Measurements from ENCODE around the gene EGFR.

EGFR gene

DNA sequence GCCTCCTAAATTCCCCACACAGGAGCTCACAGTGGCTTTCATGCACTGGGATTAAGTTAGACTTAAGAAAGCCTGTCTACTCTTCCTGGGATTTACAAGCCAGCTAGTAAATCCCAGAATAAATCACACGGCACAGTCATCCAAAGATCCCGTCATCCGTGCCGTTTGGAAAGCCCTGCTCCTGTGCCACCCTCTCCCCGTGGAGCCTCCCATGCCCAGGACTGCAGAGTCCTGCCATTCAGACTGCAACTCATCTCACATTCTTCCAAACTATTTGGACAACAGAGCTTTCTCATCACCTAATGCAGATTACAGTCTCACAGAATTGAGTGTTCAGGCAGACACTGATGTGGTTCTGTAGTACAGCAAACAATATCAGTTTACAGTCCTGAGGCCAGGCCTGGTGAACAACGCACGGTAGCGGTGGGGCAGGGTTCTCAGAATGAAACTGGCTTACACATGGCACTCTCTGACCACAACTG is 166.5 kb downstream of the EGFR start:
- H3K9me3 Mint-ChIP-seq, result no peaks in the 10 kb centered on the region
- no peak overlapping the region for H3K27ac Mint-ChIP-seq
- ATAC-seq (ENCODE audit: low read depth), result no peak

DNA sequence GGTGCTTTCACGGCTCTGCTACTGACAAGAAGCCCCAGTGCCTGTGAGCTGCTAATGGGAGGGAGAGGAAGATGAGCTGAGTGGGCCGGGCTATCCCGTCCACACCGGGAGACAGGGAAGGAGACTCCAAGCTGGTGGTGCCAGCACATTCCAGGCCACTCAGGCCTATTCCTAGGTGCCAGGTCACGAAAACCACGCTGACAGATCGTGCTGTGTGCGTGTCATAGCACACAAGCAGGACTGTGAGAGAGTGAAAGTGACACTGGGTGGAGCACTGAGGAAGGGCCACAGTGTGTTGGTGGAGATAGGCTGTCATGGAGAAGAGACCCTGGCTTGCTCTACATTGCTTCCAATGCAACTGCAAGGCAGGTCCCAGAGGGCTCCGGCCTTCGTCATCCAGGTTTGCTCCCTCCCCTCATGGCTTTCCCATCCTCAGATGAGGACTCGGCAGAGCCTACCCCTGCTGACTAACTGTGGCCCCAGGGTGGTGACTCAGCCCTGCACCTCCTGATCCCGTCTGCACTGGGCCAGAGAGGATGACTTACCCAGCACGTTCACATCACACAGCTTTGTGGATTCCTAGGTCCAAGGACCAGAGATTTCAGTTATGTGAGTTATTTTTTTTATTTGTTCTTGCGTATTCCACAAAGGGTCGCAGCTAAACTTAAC is 167.3 kb downstream of the EGFR start:
- Mint-ChIP-seq H3K27me3 (peaks cover 9% of the 10 kb centered on the region), H3K27ac (no peak overlapping the region), H3K4me1 (peaks cover 2% of the 10 kb centered on the region), H3K9me3 (no peaks in the 10 kb centered on the region), H3K36me3 (no peaks in the 10 kb centered on the region), H3K4me3 (no peak overlapping the region)
- ATAC-seq (ENCODE audit: low read depth) (no peak), DNase-seq (ENCODE audit: low spot score in 2 of 2) (no peak)

More for the DNA sequence above, 166.5 kb downstream of the EGFR start:
- DNase-seq (ENCODE audit: low spot score in 2 of 2), result no peak
- no peaks in the 10 kb centered on the region for H3K36me3 Mint-ChIP-seq
- H3K27me3 Mint-ChIP-seq, result peaks cover 9% of the 10 kb centered on the region
- peaks cover 2% of the 10 kb centered on the region for H3K4me1 Mint-ChIP-seq
- no peak overlapping the region for H3K4me3 Mint-ChIP-seq

- no peak for DNase-seq (ENCODE audit: low spot score in 2 of 2)
- no peak overlapping the region for H3K4me3 Mint-ChIP-seq
- H3K27ac Mint-ChIP-seq, result no peak overlapping the region
- peaks cover 2% of the 10 kb centered on the region for H3K4me1 Mint-ChIP-seq
- no peak for ATAC-seq (ENCODE audit: low read depth)
- peaks cover 7% of the 10 kb centered on the region for H3K27me3 Mint-ChIP-seq
- H3K36me3 Mint-ChIP-seq, result no peaks in the 10 kb centered on the region
- H3K9me3 Mint-ChIP-seq, result no peaks in the 10 kb centered on the region
Measured at GRCh38 chr7:55187701-55188491, 169.1 kb downstream of the EGFR start.

- no peaks in the 10 kb centered on the region for H3K9me3 Mint-ChIP-seq
- DNase-seq (ENCODE audit: low spot score in 2 of 2) (no peak), ATAC-seq (ENCODE audit: low read depth) (no peak)
- no peak overlapping the region for H3K4me3 Mint-ChIP-seq
- H3K36me3 Mint-ChIP-seq, result no peaks in the 10 kb centered on the region
- H3K27ac Mint-ChIP-seq, result no peak overlapping the region
- peaks cover 2% of the 10 kb centered on the region for H3K4me1 Mint-ChIP-seq
- peaks cover 7% of the 10 kb centered on the region for H3K27me3 Mint-ChIP-seq
Measured at GRCh38 chr7:55188590-55189138, 169.8 kb downstream of the EGFR start.

DNA sequence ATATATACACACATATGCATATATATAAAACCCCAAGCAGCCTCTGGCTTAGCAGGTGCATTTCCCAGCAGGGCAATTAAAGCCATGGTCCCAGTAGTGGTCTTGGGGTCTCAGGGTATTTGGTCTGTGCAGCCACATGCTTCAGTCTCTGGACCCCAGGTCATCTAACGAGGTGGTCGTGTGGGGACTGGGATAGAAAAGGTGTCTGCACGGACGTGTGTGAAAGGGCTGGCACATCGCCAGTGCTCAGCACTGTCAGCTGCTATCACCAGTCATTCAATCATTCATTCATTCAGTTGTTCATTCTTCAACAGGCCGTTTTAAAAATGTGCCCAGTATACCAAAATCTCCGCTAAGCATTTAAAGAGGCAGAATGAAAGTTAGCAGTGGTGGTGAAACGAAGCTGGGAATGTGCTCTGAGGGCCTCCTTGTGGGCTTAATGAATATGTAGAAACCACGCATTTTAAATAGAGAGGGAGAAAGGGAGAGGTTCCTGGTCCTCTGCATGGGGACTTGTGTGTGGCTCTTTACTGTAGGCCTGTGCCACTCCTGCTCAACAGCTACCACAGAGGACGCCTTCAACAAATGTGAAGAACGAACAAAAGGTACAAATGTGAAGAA is 170.4 kb downstream of the EGFR start:
- Mint-ChIP-seq H3K27ac (no peak overlapping the region), H3K36me3 (no peaks in the 10 kb centered on the region), H3K4me3 (no peak overlapping the region), H3K4me1 (peaks cover 2% of the 10 kb centered on the region), H3K27me3 (peaks cover 7% of the 10 kb centered on the region), H3K9me3 (no peaks in the 10 kb centered on the region)
- ATAC-seq (ENCODE audit: low read depth) (no peak), DNase-seq (ENCODE audit: low spot score in 2 of 2) (no peak)

GRCh38 chr7:55189878-55190436 is 171.1 kb downstream of the EGFR start:
- ATAC-seq (ENCODE audit: low read depth) (no peak), DNase-seq (ENCODE audit: low spot score in 2 of 2) (no peak)
- Mint-ChIP-seq H3K27me3 (peaks cover 7% of the 10 kb centered on the region), H3K36me3 (no peaks in the 10 kb centered on the region), H3K4me3 (no peak overlapping the region), H3K4me1 (peaks cover 2% of the 10 kb centered on the region), H3K27ac (no peak overlapping the region), H3K9me3 (no peaks in the 10 kb centered on the region)

GRCh38 chr7:55190511-55191160 is 171.8 kb downstream of the EGFR start:
- Mint-ChIP-seq H3K27ac (no peak overlapping the region), H3K27me3 (peaks cover 5% of the 10 kb centered on the region), H3K36me3 (no peaks in the 10 kb centered on the region), H3K9me3 (no peaks in the 10 kb centered on the region), H3K4me3 (no peak overlapping the region), H3K4me1 (peaks cover 2% of the 10 kb centered on the region)
- ATAC-seq (ENCODE audit: low read depth) (no peak), DNase-seq (ENCODE audit: low spot score in 2 of 2) (no peak)

DNA sequence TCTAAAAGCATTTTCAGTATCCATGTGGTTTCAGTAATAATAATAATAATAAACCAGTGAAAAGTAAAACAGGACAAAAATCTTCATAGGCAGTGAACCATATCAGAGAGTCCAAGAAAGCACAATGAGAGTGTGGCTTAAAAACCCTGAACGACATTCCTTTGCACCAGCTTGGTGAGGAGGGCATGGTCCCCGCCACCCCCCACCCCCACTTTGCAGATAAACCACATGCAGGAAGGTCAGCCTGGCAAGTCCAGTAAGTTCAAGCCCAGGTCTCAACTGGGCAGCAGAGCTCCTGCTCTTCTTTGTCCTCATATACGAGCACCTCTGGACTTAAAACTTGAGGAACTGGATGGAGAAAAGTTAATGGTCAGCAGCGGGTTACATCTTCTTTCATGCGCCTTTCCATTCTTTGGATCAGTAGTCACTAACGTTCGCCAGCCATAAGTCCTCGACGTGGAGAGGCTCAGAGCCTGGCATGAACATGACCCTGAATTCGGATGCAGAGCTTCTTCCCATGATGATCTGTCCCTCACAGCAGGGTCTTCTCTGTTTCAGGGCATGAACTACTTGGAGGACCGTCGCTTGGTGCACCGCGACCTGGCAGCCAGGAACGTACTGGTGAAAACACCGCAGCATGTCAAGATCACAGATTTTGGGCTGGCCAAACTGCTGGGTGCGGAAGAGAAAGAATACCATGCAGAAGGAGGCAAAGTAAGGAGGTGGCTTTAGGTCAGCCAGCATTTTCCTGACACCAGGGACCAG is 172.5 kb downstream of the EGFR start:
- no peak for ATAC-seq (ENCODE audit: low read depth)
- Mint-ChIP-seq H3K27ac (no peak overlapping the region), H3K4me1 (peaks cover 2% of the 10 kb centered on the region)

GRCh38 chr7:55191926-55192692 is 173.3 kb downstream of the EGFR start:
- Mint-ChIP-seq H3K27ac (no peak overlapping the region), H3K9me3 (no peaks in the 10 kb centered on the region), H3K4me3 (no peak overlapping the region), H3K4me1 (peaks cover 2% of the 10 kb centered on the region), H3K36me3 (no peaks in the 10 kb centered on the region), H3K27me3 (peaks cover 2% of the 10 kb centered on the region)
- no peak for DNase-seq (ENCODE audit: low spot score in 2 of 2)
- ATAC-seq (ENCODE audit: low read depth), result no peak

More for the DNA sequence above, 172.5 kb downstream of the EGFR start:
- H3K36me3 Mint-ChIP-seq, result no peaks in the 10 kb centered on the region
- no peak for DNase-seq (ENCODE audit: low spot score in 2 of 2)
- H3K9me3 Mint-ChIP-seq, result no peaks in the 10 kb centered on the region
- H3K4me3 Mint-ChIP-seq, result no peak overlapping the region
- peaks cover 5% of the 10 kb centered on the region for H3K27me3 Mint-ChIP-seq

DNA sequence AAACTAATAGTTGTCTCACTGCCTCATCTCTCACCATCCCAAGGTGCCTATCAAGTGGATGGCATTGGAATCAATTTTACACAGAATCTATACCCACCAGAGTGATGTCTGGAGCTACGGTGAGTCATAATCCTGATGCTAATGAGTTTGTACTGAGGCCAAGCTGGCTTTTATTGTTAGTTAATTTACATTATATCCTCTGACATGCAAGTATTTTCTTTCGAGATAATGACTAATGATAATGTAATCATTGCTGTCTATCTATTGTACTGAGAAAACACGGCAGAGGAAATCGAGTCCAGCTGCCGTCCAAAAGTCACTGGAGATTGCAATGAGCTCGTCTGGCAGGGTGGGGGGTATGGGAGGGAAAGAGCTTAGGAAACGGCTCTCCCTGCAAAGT is 173.9 kb downstream of the EGFR start:
- DNase-seq (ENCODE audit: low spot score in 2 of 2) (no peak), ATAC-seq (ENCODE audit: low read depth) (no peak)
- Mint-ChIP-seq H3K9me3 (no peaks in the 10 kb centered on the region), H3K4me3 (no peak overlapping the region), H3K4me1 (peaks cover 2% of the 10 kb centered on the region), H3K36me3 (no peaks in the 10 kb centered on the region), H3K27ac (no peak overlapping the region), H3K27me3 (peaks cover 2% of the 10 kb centered on the region)

DNA sequence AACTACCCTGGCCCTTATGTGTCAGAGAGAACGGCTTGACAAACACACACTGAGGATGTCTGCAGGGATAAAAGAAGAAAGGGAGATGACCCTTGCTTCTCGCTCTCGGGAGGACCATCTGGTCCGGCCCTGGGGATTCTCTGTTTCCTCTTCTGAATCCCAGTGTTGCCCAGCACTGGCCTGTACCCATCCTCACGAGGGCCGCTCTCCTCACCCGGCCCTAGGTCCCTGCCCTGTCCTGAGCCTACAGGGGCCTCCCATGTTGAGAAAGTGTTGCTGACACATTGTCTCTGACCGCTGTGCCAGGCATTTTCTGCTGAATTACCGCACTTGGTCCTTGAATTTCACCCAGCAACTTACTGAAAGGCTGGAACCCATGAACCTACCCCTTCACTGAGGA is 174.4 kb downstream of the EGFR start:
- Mint-ChIP-seq H3K27me3 (no peaks in the 10 kb centered on the region), H3K9me3 (no peaks in the 10 kb centered on the region), H3K27ac (no peak overlapping the region), H3K4me3 (no peak overlapping the region), H3K4me1 (peaks cover 2% of the 10 kb centered on the region), H3K36me3 (no peaks in the 10 kb centered on the region)
- ATAC-seq (ENCODE audit: low read depth), result no peak
- DNase-seq (ENCODE audit: low spot score in 2 of 2), result no peak

DNA sequence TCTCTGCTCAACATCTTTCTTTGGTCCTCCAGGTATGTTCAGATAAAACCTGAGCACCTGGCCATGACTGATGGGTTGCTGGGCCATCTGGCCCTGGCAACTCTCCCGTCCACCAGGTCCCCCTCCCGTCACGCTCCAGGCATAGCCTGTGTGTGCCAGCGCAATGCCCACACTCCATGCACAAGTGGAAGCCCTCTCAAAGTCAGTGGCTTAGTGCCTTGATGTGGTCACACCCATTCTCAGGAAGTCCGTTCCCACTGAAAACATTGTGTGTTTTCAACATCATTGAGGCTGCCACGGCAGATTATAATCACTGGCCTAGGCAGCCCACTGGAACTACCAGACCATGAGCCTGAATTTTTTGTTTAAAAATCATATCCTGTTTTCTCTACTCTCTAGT is 175.7 kb downstream of the EGFR start:
- no peaks in the 10 kb centered on the region for H3K36me3 Mint-ChIP-seq
- H3K9me3 Mint-ChIP-seq, result no peaks in the 10 kb centered on the region
- DNase-seq (ENCODE audit: low spot score in 2 of 2) (no peak), ATAC-seq (ENCODE audit: low read depth) (no peak)
- no peaks in the 10 kb centered on the region for H3K4me1 Mint-ChIP-seq
- no peak overlapping the region for H3K4me3 Mint-ChIP-seq
- no peak overlapping the region for H3K27ac Mint-ChIP-seq
- no peaks in the 10 kb centered on the region for H3K27me3 Mint-ChIP-seq

All from memory B cell (primary cell).